Activated CD4-positive, alpha-beta T cell treated with anti-CD3 and anti-CD28 coated beads, Interleukin-2, Interleukin-6, amounts not matched to agents 100 ng/mL and 50 ng/mL, durations not matched to agents 16 hours and 8 hours (primary cell): ENCODE data around the gene CCR8.

Experiments used
- DNase-seq: peaks from one replicate; pipeline ENCODE4 v3.0.0-alpha.2; 2020

Gene CCR8, protein sequence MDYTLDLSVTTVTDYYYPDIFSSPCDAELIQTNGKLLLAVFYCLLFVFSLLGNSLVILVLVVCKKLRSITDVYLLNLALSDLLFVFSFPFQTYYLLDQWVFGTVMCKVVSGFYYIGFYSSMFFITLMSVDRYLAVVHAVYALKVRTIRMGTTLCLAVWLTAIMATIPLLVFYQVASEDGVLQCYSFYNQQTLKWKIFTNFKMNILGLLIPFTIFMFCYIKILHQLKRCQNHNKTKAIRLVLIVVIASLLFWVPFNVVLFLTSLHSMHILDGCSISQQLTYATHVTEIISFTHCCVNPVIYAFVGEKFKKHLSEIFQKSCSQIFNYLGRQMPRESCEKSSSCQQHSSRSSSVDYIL

DNA sequence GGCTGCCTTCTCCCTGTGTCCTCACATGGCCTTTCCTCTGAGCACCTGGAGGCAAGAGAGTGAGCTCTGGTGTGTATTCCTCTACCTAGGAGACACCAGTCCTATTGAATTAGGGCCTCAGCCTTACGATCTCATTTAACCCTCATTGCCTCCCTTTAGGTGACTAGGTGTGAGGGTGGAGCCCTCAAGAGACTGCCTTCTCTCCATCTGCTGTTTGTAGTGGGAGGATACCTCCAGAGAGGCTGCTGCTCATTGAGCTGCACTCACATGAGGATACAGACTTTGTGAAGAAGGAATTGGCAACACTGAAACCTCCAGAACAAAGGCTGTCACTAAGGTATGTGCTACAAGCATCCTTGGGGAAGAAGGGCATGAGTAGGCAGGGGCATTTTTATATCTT is at the start of gene CCR8:
TSS of gene CCR8 (plus strand) at position 217 of the 400 bp plus-strand sequence. CDS start 2,623 bp downstream, outside the sequence.
- no peak for DNase-seq

DNA sequence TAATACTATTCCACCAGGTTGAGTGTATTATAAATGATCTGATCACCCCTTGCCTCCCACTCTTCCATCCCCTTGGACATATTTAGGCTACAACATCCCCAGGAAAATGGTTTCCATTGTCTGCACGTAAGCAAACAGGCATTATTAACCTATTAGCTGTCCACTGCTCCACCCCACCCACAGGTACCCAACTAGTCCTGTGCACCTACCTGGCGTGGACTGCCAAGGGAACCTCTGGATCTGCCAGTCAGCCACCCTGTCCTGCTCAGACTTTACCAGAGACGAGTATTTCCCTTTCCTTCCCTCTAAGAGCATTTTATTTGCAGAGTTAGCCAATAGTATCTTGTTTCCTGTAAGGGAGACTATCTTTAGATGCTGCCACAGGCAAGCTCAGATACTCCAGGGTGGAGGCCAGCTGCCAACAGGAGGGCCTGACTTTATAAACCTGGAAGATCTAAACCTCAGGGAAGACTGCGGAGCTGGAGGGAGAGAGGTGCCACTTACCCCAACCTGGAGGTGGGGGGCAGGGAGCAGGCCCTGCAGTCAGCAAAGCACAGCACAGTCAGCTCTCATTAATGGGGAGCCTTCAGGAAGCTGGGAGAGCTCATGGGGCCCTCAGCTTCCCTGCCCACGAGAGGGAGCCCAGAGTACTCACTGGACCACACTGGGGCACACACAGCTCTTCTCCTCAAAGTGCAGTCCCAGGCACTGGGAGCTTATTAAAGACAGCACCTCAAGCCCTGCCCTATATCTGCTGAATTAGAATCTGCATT is 49.6 kb upstream of the CCR8 start, which contains the start of gene CX3CR1:
TSS of gene CX3CR1 (minus strand) at position 292 of the 773 bp plus-strand sequence. CDS start 13,527 bp downstream, outside the sequence.
- DNase-seq, result no peak

DNA sequence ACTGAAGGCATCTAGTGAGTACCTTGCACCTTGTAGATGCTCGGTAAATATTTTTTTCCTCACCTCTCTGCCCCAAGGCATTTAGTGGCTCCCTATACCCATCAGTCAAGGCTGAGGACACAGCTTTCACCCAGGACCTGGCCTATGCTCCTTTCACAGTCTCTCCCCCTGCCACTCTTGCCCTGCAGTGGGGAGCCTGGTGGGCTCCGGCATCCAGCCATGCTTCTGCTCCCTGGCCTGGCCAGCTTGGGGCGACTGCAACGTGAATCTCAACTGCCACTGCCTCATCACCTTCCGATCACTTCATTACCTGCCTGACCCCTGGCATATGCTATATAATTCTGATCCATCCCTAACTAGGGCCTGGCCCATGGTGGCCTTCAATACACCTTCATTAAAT is 48.9 kb upstream of the CCR8 start:
- DNase-seq, result no peak

DNA sequence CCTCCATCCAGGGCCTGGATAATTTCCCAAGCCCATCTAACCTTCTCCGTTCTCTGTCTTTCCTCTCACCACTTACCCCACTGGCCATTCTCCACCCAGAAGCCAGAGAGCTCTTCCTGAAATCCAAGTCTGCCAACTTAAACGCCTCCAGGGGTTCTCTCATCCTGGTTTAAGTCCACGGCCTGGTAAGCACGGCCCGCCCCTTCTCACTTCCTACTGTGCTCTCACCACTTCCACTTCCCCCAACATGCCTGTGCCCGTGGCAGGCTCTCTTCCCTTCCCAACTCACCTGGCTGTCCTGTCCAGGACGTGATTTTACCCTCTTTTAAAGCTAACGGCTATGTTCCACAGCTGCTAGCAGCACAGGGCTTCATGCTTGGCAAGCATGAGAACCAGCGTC is 48.0 kb upstream of the CCR8 start:
- no peak for DNase-seq

DNA sequence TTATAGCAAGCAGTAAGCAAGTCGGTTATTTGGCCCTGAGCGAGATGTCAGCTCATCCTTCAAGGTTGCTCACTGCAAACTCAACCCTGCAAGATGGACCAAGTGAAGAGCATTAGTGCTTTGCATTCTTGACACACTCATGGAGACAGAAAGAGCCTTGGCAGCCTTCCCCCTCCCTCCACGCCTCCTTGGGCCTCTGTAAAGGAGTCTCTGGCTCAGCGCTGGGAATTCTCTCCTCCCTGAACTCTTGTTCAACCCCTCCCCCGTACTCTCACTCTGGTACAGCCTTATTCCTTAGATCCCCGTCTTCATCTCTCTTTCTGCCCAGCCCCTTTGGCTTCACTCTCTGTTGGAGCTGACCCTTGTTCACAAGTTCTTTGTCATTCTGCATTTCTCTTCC is 47.5 kb upstream of the CCR8 start:
- no peak for DNase-seq

DNA sequence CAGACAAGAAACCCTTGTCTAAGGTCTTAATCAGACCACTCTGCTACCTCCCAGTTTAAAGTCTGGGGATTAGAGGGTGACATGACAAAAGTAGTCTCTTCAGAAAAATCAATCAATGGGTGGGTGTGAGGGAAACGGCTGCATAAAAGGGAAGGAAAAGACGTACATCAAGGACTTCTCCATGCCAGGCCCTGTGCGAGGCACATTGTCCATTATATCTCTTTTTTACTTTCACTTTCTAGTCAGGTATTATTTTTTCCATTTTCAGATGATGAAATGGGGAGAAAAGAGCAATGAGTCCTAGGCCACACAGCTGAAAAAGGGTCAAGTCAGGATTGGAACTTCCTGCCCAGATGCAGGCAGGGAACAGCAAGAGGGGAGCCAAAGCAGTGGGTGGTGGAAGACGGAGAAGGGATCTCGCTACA is 45.0 kb upstream of the CCR8 start:
- no peak for DNase-seq

DNA sequence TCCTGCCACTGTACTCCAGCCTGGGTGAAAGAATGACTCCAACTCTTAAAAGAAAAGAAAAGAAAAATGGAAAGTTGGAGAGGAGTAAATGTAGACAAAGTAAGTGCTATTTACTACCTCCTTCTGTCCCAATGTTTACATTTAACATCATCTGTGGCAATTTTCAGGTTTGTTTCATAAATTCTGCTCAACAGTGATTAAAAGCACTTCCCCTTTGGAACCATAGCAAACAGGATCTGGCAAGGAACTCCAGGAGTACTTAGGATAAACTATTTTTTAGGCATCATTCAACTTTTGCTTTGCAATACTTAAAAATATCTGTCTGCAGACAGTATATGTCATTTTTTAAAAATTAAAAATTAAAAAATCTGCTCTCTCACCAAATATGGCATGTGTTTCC is 44.2 kb upstream of the CCR8 start:
- DNase-seq, result no peak

DNA sequence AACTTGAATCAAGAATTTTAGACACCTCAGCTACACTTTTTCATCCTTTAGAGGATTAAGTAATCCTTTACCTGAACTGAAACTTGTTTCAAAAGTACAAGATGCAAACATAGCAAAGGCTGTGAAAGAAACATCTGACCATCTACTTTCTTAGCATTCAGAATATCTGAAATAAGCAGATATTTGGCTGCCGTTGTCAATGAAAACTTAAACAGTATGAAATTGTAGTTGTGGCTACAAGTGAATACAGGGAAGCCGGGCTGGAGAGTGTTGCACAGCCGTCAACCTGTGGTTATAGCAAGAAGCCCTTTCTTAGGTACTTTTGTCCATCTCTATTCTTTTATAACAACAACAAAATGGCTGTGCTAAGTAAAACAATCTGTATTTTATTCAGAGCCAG is 42.7 kb upstream of the CCR8 start:
- no peak for DNase-seq

DNA sequence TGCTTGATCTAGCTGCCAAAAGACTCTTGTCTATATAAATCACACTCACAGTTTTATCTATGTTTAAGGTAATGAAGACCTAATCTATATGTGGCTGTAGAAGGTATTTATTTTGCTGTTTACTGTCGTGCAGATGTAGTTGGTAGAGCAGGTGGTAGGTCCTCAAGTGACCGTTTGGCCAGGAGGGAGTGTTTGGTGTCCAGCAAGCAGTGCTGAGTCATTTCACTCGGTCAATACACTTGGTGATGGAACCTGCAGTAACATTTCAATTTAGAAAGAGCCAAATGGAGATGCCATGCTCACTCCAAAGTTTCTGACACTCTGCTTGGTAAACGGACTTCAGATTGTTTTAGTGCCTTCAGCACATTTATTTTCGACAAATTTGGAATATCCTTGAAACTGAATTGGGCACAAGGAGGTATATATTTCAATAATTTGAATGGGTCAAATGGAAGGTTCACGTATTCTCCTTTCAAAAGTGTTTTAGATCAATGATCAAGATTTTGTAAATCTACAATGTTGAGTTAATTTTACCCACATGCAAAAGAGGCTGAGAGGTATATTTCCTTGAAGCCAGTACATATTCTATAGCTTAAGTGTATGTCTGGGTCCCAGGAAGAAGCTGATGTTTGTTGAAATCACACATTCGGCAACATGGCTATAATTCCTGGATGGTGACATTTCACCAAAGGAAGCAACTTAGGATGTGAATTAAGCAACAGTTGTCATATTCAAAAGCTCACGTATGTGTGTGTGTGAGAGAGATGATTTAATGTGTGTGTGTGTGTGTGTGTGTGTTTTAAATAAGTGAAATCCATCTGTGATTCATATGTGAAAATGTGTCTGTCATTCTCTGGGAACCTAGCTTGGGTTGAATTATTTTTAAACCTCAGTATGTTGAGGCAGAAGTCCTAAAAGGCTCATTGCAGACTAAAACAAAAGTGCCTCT is 42.0 kb upstream of the CCR8 start:
- DNase-seq, result no peak

DNA sequence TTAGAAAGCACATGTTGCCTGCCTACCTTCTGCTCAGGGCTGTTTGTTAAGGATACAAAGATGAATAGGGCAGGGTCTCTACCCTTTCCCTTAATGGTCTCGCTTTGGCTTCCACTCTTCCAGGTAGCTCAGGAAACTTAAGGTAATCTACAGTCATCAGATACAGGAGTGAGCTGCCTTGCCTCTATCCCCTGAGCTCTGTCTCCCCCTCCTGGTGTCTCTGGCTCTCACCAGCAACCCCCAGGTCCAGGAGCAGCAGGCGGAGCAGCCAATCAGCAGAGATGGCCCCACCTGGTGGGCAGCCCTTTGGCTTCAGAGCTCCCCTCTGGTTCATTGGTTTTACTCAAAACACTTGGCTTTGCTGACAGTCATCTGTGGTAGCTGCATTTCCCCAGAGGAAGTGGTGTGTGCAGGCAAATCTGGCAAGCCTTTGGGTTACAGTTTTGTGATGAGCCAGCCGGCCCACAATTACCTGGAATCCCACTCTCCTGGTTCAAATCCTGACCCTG is 41.2 kb upstream of the CCR8 start:
- DNase-seq, result peak; percentile 91

DNA sequence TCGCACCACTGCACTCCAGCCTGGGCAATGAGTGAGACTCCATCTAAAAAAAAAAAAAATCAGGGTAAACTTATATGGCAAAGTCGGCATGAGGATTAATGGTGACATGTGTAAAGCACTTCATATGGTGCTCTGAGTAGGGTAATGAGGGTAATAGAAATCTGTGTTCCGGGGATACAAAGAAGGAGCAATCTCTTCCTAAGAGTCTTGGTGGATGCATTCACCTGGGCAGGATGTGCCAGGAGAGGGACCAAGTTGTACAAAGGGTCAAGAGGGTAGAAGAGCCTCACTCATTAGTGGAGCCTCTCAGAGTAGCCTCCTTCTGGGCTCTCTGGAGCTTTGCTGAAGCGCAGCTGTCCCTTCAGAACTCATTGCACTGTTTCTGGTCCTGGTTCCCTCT is 40.4 kb upstream of the CCR8 start:
- DNase-seq, result no peak

DNA sequence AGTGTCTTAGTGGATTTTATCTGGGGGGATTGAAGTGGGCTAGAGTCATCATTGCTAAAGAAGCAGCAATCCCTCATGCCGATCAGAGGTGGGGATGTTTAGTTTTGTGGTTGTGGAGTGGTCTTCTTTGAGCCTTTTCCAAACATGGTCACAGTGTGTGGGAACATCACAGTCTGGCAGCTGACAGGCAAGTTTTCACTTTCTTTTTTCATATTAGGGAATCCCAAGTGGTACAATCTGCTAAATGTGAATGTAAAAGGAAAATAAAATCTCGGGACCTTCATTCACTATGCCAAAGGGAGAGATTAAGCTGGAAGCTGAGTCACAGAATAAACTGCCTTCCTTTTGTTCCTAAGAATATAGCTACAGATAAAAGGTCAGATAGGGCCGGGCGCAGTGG is 39.3 kb upstream of the CCR8 start:
- no peak for DNase-seq

DNA sequence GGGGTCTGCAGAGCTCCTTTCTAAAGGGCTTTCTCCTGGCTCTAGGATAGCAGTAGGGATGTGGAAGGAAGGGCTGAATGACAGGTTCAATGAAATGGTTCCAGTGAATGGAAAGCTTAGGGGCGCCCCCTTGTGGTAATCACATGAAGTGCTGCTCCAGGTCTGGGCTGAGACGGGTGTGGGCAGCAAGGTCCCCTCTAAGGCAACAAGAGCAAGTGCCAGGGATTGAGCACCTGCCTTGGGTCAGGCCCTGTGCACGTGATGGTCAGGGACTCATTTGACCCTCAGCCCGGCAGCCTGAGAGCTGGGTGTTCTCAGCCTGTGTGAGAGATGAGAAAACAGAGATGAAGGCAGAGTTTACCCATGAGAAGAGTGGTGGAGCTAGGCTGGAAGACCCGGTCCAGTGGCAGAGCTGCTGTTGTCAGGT is 37.6 kb upstream of the CCR8 start:
- DNase-seq, result peak; percentile 86

DNA sequence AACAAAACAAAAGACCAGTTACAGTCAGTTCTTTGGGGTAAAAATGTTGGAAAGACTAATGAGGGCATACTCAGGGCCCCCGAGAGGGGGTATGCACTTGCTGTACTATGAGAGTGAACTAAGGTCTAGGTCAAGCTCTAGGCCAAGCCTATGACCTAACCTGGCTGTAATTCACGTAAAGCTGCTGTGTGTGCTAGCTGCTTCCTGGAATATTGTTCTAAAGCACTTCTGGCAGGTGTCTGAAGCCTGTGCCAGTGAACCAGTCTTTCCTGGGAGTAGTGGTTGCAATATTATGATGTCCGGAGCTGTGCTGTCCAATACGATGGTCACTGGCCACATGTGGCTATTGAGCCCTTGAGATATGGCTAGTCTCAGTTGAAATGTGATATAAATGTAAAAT is 36.5 kb upstream of the CCR8 start:
- DNase-seq, result no peak

DNA sequence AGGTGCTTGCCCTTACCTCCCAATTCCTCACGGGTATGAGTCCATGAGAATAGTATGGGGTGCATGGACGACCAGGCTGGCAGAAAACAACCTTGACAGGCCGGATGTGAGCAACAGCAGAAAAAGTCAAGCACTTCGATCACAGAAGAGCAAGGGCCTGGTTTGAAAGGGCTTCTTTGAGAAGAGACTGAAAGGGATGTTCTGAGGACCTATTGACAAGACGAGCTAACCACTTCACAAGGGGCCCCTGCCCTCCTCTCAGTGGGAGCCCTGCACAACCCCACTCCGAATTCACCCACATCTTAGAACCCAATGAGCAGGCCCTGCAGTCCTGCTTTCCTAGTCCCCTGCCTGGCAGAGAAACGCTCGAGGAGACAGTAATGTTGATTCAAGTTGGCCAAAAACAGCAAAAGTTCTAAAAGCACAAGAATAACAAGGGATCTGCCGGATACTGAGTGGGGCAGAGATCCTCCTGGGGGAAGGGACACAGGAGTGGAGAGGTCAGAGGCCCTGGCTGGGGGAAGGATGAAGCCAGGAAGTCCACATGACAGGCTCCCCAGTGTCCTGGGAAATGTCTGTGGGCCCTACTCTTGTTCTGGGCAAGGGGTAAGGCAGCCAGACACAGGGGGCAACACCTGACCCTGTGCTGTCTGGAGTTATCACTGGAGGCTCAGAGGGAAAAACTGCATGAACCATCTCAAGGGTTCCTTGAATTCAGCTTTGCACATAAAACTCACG is 34.9 kb upstream of the CCR8 start:
- no peak for DNase-seq

DNA sequence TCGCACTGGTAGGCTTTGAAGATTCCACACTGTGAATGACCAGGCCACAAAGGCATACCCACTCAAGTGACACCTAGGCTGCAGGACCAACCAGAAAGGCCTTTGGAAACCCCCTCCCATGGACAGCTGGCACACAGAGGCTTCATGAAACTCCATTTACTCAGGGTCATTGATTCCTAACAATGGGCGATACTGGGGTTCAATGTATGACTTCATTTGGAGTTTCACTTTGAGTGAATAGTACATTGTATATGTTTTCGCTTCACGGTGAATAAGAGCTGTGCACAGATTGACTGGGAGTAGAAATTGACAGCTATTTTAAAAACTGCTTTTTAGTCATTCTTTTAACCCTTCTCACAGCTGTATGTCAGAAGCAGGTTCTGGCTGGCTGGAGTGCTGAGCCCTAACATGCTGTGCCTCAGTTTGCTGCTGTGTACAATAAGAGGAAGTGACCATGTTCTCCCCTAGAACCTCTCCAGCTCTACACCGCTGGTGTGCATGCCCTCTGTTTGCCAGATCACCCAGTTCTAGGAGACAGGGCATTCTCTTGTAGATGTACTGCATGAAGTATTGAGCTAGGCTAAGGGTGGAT is 34.2 kb upstream of the CCR8 start:
- peak; percentile 64 for DNase-seq

DNA sequence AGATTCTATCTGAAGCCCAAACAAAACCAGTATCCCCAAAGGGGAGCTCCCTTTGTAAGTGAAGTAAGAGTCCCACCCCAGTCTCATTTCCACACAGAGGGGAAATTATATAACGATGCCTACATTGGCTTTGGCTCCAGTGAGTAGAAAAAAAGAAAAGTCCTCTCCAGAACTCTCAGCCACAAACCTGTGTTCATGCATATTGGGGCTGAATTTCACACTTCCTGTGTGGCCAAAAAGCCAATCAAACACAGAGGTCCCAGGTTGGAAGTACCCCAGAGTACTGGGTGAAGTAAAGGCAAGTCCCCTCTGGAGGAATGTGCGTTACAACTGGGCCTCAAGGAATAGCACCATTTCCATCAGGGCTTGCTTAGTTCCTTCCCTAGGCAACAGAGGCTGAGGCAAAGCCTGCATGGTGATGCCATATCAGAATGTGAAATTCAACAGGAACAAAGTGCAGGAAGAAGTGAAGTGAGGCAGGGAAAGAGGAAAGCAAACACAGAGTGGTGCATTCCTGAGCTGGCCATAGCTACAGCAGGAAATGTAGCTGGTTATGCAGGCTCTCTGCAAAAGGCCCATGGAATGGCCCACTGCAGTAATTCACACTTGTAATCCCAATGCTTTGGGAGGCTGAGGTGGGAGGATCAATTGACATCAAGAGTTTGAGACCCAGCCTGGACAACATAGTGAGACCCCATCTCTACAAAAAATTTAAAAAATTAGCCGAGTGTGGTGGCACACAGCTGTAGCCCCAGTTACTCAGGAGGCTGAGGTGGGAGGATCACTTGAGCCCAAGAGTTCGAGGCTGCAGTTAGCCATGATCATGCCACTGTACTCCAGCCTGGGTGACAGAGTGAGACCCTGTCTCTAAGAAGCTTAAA is 33.1 kb upstream of the CCR8 start:
- DNase-seq, result no peak

DNA sequence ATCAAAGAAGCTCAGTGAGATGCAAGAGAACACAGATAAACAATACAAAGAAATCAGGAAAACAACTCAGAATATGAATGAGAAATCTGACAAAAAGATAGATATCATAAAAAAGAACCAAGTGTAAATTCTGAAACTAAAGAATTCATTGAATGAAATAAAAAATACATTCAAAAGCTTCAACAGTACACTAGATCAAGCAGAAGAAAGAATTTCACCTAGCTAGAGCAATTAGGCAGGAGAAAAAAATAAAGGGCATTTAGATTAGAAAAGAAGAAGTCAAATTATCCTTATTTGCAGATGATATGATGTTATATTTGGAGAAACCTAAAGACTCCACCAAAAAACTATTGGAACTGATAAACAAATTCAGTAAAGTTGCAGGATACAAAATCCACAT is 30.2 kb upstream of the CCR8 start:
- no peak for DNase-seq

DNA sequence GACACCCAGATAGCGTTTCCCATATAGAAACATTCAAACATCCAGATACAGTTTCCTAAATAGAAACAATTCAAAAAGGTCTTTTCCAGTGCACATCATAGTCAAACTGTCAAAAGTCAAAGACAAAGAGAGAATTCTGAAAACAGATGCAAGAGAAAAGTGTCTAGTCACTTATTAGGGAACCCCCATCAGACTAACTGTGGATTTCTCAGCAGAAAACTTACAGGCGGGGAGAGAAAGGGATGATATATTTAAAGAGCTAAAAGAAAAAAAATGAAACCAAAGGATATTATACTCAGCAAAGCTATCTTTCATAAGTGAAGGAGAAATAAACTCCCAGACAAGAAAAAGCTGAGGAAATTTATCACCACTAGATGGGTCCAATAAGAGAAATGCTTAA is 27.3 kb upstream of the CCR8 start:
- DNase-seq, result no peak

DNA sequence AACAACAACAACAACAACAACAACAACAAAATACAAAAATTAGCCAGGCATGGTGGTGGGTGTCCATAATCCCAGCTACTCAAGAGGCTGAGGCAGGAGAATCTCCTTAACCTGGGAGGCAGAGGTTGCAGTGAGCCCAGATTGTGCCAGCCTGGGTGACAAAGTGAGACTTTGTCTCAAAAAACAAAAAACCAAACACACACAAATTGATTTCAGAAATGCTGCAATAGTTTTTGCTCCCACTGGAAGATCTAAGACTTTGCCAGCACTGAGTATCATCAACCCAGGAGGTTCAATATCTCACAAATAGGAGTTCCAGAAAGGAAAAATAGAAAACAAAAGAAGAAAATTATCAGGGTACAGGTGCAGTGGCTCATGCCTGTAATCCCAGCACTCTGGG is 16.2 kb upstream of the CCR8 start:
- no peak for DNase-seq

DNA sequence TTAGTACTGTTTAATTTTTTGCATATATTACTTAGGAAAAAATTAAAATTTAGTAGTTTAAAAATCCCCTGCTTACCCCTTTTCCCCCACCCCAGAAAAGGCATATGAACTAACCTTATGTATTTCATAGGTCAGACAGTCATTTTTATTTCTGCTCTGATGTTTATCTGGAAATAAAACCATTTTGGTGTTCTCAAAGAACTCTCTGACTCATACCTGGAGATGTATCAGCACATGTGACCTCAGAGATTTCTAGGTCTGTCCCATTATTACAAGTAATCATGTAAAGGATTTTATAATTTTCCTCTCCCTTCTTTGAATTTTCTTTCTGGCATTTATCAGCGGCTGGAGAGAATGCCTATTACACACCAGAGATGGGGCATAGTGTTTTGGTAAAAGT is 14.1 kb upstream of the CCR8 start:
- DNase-seq, result peak; percentile 53
